DMS153 treated with DMSO at 0.1 percent for 48 hours (cell line): ENCODE data around the gene DUSP1.

Experiments used
- DNase-seq: peaks from one replicate; lab custom pipeline; 2025; ENCODE audit not compliant: unreplicated experiment; lab: John Stamatoyannopoulos, UW

DUSP1 gene

GRCh38 chr5:172727551-172727950 lies 43.4 kb downstream of the DUSP1 start:
- no peak for DNase-seq

- no peak for DNase-seq
Observed at GRCh38 chr5:172726966-172727365, 44.0 kb downstream of the DUSP1 start.

GRCh38 chr5:172725785-172726184 lies 45.2 kb downstream of the DUSP1 start:
- no peak for DNase-seq

GRCh38 chr5:172725273-172725672 lies 45.7 kb downstream of the DUSP1 start:
- DNase-seq = no peak

- no peak for DNase-seq
Observed at GRCh38 chr5:172724242-172725183, 46.5 kb downstream of the DUSP1 start.

GRCh38 chr5:172723508-172723907 lies 47.5 kb downstream of the DUSP1 start:
- no peak for DNase-seq

GRCh38 chr5:172722327-172722815 lies 48.6 kb downstream of the DUSP1 start:
- no peak for DNase-seq

- DNase-seq = no peak
Observed at GRCh38 chr5:172721455-172722326, 49.3 kb downstream of the DUSP1 start.

GRCh38 chr5:172720655-172721054 lies 50.3 kb downstream of the DUSP1 start:
- no peak for DNase-seq

- DNase-seq = no peak
Observed at GRCh38 chr5:172719211-172719610, 51.8 kb downstream of the DUSP1 start.

- DNase-seq = no peak
Observed at GRCh38 chr5:172718527-172719114, 52.4 kb downstream of the DUSP1 start.
